Neural crest cell (in vitro differentiated cells): Measurements from ENCODE around the gene SHISA4. TPM values are rescaled to one million over a fixed set of nuclear protein-coding genes. Genes with fewer than 3 reads are reported as not detected.
"Not testable (repeated sequence)": the region's sequence is repeated elsewhere in the genome, so short reads cannot be mapped to it uniquely, and the experiment has no call there.

Experiments
- DNase-seq: peaks from one replicate; pipeline ENCODE4 v3.0.0; 2021; ENCODE audit warnings: low read depth, mixed read lengths, low spot score
- H3K27ac Mint-ChIP-seq: one replicate; pipeline ENCODE4 v1.8.0; 2021; ENCODE audit warnings: mild to moderate bottlenecking, mixed read lengths; ENCODE audit not compliant: unreplicated experiment
- H3K27me3 Mint-ChIP-seq: 2 replicates; pipeline ENCODE4 v1.8.0; 2021; ENCODE audit warnings: low read depth, mild to moderate bottlenecking, mixed read lengths
- H3K36me3 Mint-ChIP-seq: 2 replicates; pipeline ENCODE4 v1.8.0; 2021; ENCODE audit warnings: low read depth, mild to moderate bottlenecking, mixed read lengths
- H3K4me1 Mint-ChIP-seq: 2 replicates; pipeline ENCODE4 v1.8.0; 2021; ENCODE audit warnings: mixed read lengths
- H3K4me3 Mint-ChIP-seq: one replicate; pipeline ENCODE4 v1.8.0; 2021; ENCODE audit warnings: mild to moderate bottlenecking, mixed read lengths
- H3K9me3 Mint-ChIP-seq: 2 replicates; pipeline ENCODE4 v1.8.0; 2021; ENCODE audit warnings: mixed read lengths
- total RNA-seq: library from RNA; stranded (reverse); gene quantifications from 2 replicates; pipeline ENCODE4 v1.2.1, GENCODE V29; 2021
- TF ChIP-seq, protein P1 (sequence below): fragments of 200-600 bp; sonication (generic); conservative IDR thresholded peaks from 2 replicates; pipeline ENCODE4 v1.5.0; 2021; ENCODE audit warnings: antibody characterized with exemption, mild to moderate bottlenecking

SHISA4 gene
- total RNA-seq, 1 donor from 2014 or later = 10.8 TPM

DNA sequence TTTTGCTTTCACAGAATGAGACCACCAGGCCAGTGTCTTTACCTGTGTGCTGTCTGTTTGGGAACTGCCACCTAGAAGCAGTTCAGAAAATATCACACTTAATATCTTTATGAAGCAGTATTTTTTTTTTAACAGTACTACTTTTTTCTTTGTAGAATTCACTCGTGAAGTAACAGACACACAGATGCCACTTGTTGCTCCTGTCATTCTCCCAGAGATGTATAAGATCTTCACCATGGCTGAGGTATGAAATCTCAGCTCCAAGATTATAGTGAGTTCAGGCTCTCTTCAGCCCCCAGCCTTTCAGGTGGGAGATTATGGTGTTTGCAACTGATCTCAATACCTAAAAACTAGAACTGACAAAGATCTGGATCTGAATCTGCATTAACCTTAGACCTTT lies 36.7 kb upstream of the SHISA4 start:
- H3K9me3 Mint-ChIP-seq = no peaks in the 10 kb centered on the region
- H3K4me1 Mint-ChIP-seq = peaks cover 10% of the 10 kb centered on the region
- TF ChIP-seq, protein P1, sequence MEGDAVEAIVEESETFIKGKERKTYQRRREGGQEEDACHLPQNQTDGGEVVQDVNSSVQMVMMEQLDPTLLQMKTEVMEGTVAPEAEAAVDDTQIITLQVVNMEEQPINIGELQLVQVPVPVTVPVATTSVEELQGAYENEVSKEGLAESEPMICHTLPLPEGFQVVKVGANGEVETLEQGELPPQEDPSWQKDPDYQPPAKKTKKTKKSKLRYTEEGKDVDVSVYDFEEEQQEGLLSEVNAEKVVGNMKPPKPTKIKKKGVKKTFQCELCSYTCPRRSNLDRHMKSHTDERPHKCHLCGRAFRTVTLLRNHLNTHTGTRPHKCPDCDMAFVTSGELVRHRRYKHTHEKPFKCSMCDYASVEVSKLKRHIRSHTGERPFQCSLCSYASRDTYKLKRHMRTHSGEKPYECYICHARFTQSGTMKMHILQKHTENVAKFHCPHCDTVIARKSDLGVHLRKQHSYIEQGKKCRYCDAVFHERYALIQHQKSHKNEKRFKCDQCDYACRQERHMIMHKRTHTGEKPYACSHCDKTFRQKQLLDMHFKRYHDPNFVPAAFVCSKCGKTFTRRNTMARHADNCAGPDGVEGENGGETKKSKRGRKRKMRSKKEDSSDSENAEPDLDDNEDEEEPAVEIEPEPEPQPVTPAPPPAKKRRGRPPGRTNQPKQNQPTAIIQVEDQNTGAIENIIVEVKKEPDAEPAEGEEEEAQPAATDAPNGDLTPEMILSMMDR = no peak
- no peak overlapping the region for H3K4me3 Mint-ChIP-seq
- H3K27me3 Mint-ChIP-seq = no peaks in the 10 kb centered on the region
- H3K36me3 Mint-ChIP-seq = peaks cover 14% of the 10 kb centered on the region
- DNase-seq = no peak
- no peak overlapping the region for H3K27ac Mint-ChIP-seq

DNA sequence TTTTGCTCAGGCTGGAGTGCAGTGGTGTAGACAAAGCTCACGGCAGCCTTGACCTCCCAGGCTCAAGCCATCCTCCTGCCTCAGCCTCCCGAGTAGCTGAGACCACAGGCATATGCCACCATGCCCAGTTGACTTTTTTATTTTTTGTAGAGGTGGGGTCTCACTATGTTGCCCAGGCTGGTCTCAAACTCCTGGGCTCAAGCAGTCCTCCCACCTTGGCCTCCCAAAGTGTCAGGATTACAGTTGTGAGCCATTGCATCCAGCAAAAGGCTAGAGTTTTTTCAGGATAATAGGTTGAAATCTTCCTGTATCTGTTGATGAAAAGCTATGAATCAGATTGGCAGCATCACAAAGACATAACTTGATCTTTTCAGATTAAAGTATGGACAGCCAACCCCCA lies 32.0 kb upstream of the SHISA4 start:
- H3K4me3 Mint-ChIP-seq, DNase-seq, H3K9me3 Mint-ChIP-seq, H3K27me3 Mint-ChIP-seq, H3K4me1 Mint-ChIP-seq: not testable (repeated sequence)
- Mint-ChIP-seq H3K27ac (peak overlapping the region; percentile 23), H3K36me3 (peaks cover 26% of the 10 kb centered on the region)

DNA sequence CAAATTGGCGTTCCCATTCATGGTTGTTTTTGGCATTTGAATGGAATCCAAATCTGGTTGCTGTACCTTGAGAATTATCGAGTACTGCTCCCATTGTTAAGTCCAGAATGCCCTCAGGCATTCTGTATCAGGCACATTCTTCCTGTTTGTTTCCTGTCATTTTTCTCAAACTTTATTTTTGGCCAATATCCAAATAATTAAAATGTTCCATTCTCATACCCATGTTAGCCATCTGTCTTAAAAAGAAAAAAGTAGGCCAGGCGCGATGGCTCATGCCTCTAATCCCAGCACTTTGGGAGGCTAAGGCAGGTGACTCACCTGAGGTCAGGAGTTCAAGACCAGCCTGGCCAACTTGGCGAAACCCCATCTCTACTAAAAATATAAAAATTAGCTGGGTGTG lies 29.3 kb upstream of the SHISA4 start:
- no peak overlapping the region for H3K27ac Mint-ChIP-seq
- H3K4me3 Mint-ChIP-seq = no peak overlapping the region
- H3K4me1 Mint-ChIP-seq = no peaks in the 10 kb centered on the region
- peaks cover 24% of the 10 kb centered on the region for H3K36me3 Mint-ChIP-seq
- DNase-seq = no peak
- no peaks in the 10 kb centered on the region for H3K27me3 Mint-ChIP-seq
- no peaks in the 10 kb centered on the region for H3K9me3 Mint-ChIP-seq
- TF ChIP-seq, protein P1 = no peak

DNA sequence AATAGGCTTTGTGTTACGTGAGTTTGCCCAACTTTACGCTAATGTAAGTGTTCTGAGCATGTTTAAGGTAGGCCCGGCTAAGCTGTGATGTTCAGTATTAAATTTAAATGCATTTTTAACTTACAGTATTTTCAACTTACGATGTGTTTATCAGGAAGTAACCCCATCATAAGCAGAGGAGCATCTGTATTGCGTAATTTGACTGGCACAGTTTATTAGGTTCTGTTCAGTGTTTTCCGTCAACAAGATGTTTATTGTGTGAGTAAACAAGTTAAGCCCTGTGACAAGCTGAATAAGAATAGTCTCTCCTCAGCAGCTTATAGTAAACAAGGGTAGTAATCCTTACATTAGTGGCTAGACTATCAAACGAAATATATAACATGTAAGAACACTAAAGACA lies 27.2 kb upstream of the SHISA4 start:
- no peaks in the 10 kb centered on the region for H3K27me3 Mint-ChIP-seq
- no peak overlapping the region for H3K27ac Mint-ChIP-seq
- DNase-seq = no peak
- H3K9me3 Mint-ChIP-seq = no peaks in the 10 kb centered on the region
- H3K4me1 Mint-ChIP-seq = no peaks in the 10 kb centered on the region
- TF ChIP-seq, protein P1 = no peak
- H3K36me3 Mint-ChIP-seq = peaks cover 19% of the 10 kb centered on the region
- H3K4me3 Mint-ChIP-seq = no peak overlapping the region

DNA sequence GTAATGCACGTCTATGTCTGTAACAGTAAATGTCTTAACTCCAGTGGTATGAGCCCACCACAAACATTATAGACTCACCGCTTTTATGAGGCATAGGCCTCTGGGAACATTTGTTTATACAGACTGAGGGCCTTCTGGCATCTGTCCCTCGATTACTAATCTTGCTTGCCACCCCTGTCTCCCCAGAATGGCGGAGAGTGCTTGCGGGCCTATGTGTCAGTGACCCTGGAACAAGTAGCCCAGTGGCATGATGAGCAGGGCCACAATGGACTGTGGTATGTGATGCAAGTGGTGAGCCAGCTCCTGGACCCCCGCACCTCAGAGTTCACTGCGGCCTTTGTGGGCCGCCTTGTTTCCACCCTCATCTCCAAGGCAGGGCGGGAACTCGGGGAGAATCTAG lies 18.3 kb upstream of the SHISA4 start:
- Mint-ChIP-seq H3K36me3 (peaks cover 41% of the 10 kb centered on the region), H3K27me3 (no peaks in the 10 kb centered on the region), H3K4me1 (no peaks in the 10 kb centered on the region), H3K27ac (peak overlapping the region; percentile 59), H3K9me3 (no peaks in the 10 kb centered on the region), H3K4me3 (no peak overlapping the region)
- TF ChIP-seq, protein P1 = no peak
- DNase-seq = no peak

DNA sequence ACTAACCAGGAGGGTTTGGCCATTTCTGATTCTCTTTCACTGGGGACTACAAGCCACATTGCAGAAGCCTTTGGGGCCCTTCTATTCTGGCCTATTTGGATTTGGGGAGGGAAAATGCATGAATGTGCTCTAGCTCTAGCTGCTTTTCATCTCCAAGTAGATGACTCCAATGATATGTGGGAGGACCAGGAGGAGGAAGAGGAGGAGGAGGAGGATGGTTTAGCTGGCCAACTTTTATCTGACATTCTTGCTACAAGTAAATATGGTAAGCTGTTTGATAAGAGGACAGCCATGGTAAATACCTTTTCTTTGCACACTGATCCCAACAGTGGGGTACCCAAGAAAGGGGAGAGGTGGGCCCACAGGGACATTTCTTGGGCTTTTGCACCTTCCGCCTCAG lies 14.0 kb upstream of the SHISA4 start:
- TF ChIP-seq, protein P1 = no peak
- Mint-ChIP-seq H3K27me3 (no peaks in the 10 kb centered on the region), H3K27ac (peak overlapping the region; percentile 55), H3K4me3 (no peak overlapping the region), H3K36me3 (peaks cover 33% of the 10 kb centered on the region), H3K9me3 (no peaks in the 10 kb centered on the region), H3K4me1 (peaks cover 11% of the 10 kb centered on the region)
- no peak for DNase-seq
